ENCODE measurements around the gene INPP5J.

DNA sequence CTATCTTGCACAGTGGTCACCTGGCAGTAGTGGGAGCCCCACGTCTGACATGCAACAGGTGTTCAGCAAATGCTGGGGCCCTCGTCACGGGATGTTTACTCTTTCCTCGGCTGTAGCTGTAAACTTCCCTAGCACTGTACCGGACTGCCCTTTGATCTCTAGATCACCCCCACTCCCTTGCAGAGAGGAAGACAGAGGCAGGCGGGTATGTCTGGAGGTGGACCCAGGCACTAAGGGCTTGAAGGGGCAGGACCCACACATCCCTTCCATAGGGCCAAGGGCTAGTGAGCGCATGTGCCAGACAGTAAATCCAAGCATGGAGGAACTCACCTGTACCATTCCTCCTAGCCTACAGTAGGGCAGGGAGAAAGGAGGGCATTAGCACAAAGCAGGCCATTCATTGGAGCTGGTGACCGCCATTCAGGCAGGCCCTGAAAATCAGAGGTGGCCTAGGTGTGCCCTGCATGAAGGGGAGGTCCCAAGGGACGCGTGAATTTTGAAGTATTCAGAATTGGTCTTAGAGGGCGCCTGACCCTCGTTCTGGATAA is 43.6 kb upstream of the INPP5J start:
- TF ChIP-seq CBX3 (IDR thresholded peaks at IDR 0.05; ENCODE audit: borderline replicate concordance, low read depth) (no peak), NRF1 (conservative IDR thresholded peaks at IDR 0.05; ENCODE audit: low read depth, low read length) (no peak), POLR2AphosphoS2 (IDR thresholded peaks at IDR 0.05; ENCODE audit: low read depth, low read length) (no peak), WRNIP1 (IDR thresholded peaks at IDR 0.05; ENCODE audit: borderline replicate concordance, low read depth, low read length) (no peak), KAT2A (conservative IDR thresholded peaks at IDR 0.05; ENCODE audit: control insufficient read depth, low read depth, low read length) (no peak), POLR2AphosphoS5 (IDR thresholded peaks at IDR 0.05; ENCODE audit: low read length) (no peak), EZH2 (IDR thresholded peaks at IDR 0.05; ENCODE audit: borderline replicate concordance, control insufficient read depth, low read depth, low read length) (no peak), YY1 (IDR thresholded peaks at IDR 0.05; ENCODE audit: low read depth, low read length) (no peak), FOS (IDR thresholded peaks at IDR 0.05; ENCODE audit: borderline replicate concordance, extremely low read depth, insufficient read length) (no peak)
- TF ChIP-seq, protein P1, sequence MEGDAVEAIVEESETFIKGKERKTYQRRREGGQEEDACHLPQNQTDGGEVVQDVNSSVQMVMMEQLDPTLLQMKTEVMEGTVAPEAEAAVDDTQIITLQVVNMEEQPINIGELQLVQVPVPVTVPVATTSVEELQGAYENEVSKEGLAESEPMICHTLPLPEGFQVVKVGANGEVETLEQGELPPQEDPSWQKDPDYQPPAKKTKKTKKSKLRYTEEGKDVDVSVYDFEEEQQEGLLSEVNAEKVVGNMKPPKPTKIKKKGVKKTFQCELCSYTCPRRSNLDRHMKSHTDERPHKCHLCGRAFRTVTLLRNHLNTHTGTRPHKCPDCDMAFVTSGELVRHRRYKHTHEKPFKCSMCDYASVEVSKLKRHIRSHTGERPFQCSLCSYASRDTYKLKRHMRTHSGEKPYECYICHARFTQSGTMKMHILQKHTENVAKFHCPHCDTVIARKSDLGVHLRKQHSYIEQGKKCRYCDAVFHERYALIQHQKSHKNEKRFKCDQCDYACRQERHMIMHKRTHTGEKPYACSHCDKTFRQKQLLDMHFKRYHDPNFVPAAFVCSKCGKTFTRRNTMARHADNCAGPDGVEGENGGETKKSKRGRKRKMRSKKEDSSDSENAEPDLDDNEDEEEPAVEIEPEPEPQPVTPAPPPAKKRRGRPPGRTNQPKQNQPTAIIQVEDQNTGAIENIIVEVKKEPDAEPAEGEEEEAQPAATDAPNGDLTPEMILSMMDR (IDR thresholded peaks at IDR 0.05 in 2 of 3, conservative IDR thresholded peaks at IDR 0.05 in 1 of 3; ENCODE audit: control insufficient read depth in 2 of 3, extremely low read depth in 1 of 3, insufficient read depth in 1 of 3, low read depth in 3 of 3, low read length in 3 of 3), result no peak
- TF ChIP-seq, protein P2, sequence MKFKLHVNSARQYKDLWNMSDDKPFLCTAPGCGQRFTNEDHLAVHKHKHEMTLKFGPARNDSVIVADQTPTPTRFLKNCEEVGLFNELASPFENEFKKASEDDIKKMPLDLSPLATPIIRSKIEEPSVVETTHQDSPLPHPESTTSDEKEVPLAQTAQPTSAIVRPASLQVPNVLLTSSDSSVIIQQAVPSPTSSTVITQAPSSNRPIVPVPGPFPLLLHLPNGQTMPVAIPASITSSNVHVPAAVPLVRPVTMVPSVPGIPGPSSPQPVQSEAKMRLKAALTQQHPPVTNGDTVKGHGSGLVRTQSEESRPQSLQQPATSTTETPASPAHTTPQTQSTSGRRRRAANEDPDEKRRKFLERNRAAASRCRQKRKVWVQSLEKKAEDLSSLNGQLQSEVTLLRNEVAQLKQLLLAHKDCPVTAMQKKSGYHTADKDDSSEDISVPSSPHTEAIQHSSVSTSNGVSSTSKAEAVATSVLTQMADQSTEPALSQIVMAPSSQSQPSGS (IDR thresholded peaks at IDR 0.05; ENCODE audit: low read length), result no peak

Data from GM12878 (cell line).